Muscle layer of duodenum (tissue), 2 donors: ENCODE measurements around the gene NOS2.
A peak's percentile ranks its signal among the peaks of the same experiment; 100 is the strongest.

Experiments used
- H3K27ac ChIP-seq: one replicate; pipeline ENCODE4 v1.7.0; 2013; ENCODE audit warnings: mild to moderate bottlenecking, low read length
- H3K27me3 ChIP-seq: one replicate; pipeline ENCODE4 v1.7.0; 2013; ENCODE audit warnings: low read depth, mild to moderate bottlenecking, control low read depth, low read length
- H3K36me3 ChIP-seq, 2 donors: one replicate each; pipeline ENCODE4 v1.7.0; 2013; ENCODE audit warnings: low read length in 2 of 2, control low read depth in 1 of 2, mild to moderate bottlenecking in 1 of 2; ENCODE audit not compliant: insufficient read depth in 2 of 2, control insufficient read depth in 1 of 2
- H3K4me1 ChIP-seq, 2 donors: one replicate each; pipeline ENCODE4 v1.7.0; 2013; ENCODE audit warnings: low read length in 2 of 2, mild to moderate bottlenecking in 2 of 2, control low read depth in 1 of 2, moderate library complexity in 1 of 2; ENCODE audit not compliant: insufficient read depth in 2 of 2, control insufficient read depth in 1 of 2
- H3K4me3 ChIP-seq, 2 donors: one replicate each; pipeline ENCODE4 v1.7.0; 2013; ENCODE audit warnings: low read length in 2 of 2, low read depth in 1 of 2, mild to moderate bottlenecking in 1 of 2
- H3K9me3 ChIP-seq, 2 donors: one replicate each; pipeline ENCODE4 v1.7.0; 2013; ENCODE audit warnings: low read length in 2 of 2, control low read depth in 1 of 2, mild to moderate bottlenecking in 1 of 2; ENCODE audit not compliant: control insufficient read depth in 1 of 2
- donor health status: healthy.

Gene NOS2

GRCh38 chr17:27802962-27803680 lies 2.8 kb upstream of the NOS2 start:
- Histone ChIP-seq H3K9me3 (no peaks in the 10 kb centered on the region), H3K27me3 (no peaks in the 10 kb centered on the region), H3K4me3 (no peak overlapping the region), H3K27ac (no peak overlapping the region), H3K4me1 (peaks cover 0 to 3% of the 10 kb centered on the region in 2 donors), H3K36me3 (no peaks in the 10 kb centered on the region)

DNA sequence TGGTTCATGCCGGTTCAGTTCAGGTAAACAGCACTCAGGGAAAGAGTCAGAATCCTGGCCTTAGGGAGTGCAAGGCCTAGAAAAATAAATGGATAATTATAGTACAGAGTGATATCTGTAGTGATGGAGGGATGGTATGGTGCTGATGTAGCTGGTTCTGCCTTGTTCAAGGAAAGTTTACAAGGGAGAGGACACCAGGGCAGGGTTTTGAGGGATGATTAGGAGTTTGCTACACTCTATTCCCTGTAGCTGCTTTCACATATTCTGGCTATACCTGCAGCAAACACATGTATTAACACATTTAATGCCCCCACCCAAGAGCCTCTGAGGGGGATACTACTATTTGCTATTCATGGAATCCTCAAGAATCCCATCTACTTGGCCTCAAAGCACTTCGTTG lies 1.7 kb upstream of the NOS2 start:
- no peaks in the 10 kb centered on the region for H3K36me3 ChIP-seq
- no peaks in the 10 kb centered on the region for H3K4me1 ChIP-seq
- no peaks in the 10 kb centered on the region for H3K9me3 ChIP-seq
- H3K27me3 ChIP-seq: no peaks in the 10 kb centered on the region
- no peak overlapping the region for H3K4me3 ChIP-seq
- no peak overlapping the region for H3K27ac ChIP-seq

DNA sequence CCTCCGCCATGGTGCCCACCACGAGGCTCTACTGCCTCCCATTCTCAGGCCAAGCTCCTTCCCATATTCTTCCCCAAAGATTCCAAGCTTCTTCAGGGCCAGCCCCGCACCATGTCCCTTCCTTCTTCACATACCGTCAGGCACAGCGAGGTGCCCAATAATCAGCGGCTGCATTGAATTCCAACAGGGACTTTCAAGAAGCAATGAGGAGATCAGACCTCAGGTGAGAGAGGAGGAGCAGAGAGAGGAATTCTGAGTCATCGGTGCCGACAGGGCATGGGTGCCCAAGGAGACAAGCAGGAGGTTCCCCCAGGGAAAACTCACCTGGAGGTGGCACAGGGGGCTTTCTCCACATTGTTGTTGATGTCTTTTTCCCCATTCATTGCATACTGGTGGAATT lies 2.0 kb downstream of the NOS2 start:
- no peaks in the 10 kb centered on the region for H3K36me3 ChIP-seq
- no peaks in the 10 kb centered on the region for H3K9me3 ChIP-seq
- H3K27ac ChIP-seq: peak overlapping the region; percentile 31
- H3K4me1 ChIP-seq: peaks cover 0 to 8% of the 10 kb centered on the region in 2 donors
- H3K4me3 ChIP-seq: no peak overlapping the region
- H3K27me3 ChIP-seq: no peaks in the 10 kb centered on the region

DNA sequence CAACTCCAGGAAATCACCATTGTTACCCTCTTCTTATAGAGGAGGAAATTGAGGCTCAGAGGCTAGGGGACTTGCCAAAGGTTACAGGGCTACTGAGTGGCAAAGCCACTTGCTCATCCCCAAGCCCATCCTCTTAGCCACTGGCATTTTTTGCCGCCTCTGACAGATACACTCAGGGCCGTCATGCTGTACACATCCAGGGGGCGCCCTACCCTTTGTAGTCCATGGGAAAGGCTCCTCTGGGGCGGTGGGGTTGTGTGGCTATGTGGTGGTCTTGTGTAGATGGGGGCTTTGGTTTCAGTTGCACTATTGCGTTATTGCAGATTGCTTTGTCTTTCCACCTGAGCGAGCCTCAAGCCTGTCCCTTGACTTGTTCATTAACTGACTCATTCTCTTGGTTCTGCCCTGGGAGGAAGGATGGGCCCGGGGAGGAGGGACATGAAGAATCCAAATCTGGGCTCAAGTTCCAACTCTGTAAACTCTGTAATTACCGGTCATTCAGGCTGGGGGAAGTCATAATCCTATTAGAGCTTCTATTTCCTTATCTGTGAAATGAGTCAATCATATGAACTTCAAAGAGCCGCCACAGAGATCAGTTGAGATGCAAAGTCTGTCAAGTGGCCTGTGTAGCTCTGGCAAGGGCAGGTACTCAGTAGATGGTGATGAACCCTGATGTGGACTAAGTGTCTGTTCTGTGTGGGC lies 2.8 kb downstream of the NOS2 start:
- no peaks in the 10 kb centered on the region for H3K36me3 ChIP-seq
- H3K9me3 ChIP-seq: no peaks in the 10 kb centered on the region
- no peaks in the 10 kb centered on the region for H3K27me3 ChIP-seq
- peaks cover 0 to 11% of the 10 kb centered on the region in 2 donors for H3K4me1 ChIP-seq
- H3K27ac ChIP-seq: no peak overlapping the region
- no peak overlapping the region for H3K4me3 ChIP-seq

- Histone ChIP-seq H3K9me3 (no peaks in the 10 kb centered on the region), H3K27ac (no peak overlapping the region), H3K36me3 (no peaks in the 10 kb centered on the region), H3K4me3 (peak overlapping the region; percentile 19 to 60), H3K4me1 (peaks cover 0 to 11% of the 10 kb centered on the region in 2 donors), H3K27me3 (no peaks in the 10 kb centered on the region)
Measured at GRCh38 chr17:27793906-27794569, 6.3 kb downstream of the NOS2 start.

- no peaks in the 10 kb centered on the region for H3K9me3 ChIP-seq
- H3K4me1 ChIP-seq: peaks cover 0 to 11% of the 10 kb centered on the region in 2 donors
- H3K4me3 ChIP-seq: peak overlapping the region; percentile 19 to 60
- no peaks in the 10 kb centered on the region for H3K36me3 ChIP-seq
- H3K27me3 ChIP-seq: no peaks in the 10 kb centered on the region
- H3K27ac ChIP-seq: no peak overlapping the region
Measured at GRCh38 chr17:27793168-27793905, 7.0 kb downstream of the NOS2 start.

- Histone ChIP-seq H3K4me1 (peaks cover 0 to 11% of the 10 kb centered on the region in 2 donors), H3K36me3 (no peaks in the 10 kb centered on the region), H3K27me3 (no peaks in the 10 kb centered on the region), H3K4me3 (no peak overlapping the region), H3K9me3 (no peaks in the 10 kb centered on the region), H3K27ac (no peak overlapping the region)
Measured at GRCh38 chr17:27792095-27792494, 8.2 kb downstream of the NOS2 start.

GRCh38 chr17:27788919-27789318 lies 11.4 kb downstream of the NOS2 start:
- no peaks in the 10 kb centered on the region for H3K36me3 ChIP-seq
- peaks cover 0 to 9% of the 10 kb centered on the region in 2 donors for H3K4me1 ChIP-seq
- H3K27ac ChIP-seq: no peak overlapping the region
- no peak overlapping the region for H3K4me3 ChIP-seq
- no peaks in the 10 kb centered on the region for H3K9me3 ChIP-seq
- no peaks in the 10 kb centered on the region for H3K27me3 ChIP-seq

- peaks cover 0 to 8% of the 10 kb centered on the region in 2 donors for H3K36me3 ChIP-seq
- H3K9me3 ChIP-seq: no peaks in the 10 kb centered on the region
- no peak overlapping the region for H3K4me3 ChIP-seq
- H3K27me3 ChIP-seq: no peaks in the 10 kb centered on the region
- H3K27ac ChIP-seq: no peak overlapping the region
- H3K4me1 ChIP-seq: no peaks in the 10 kb centered on the region
Measured at GRCh38 chr17:27783440-27784350, 16.6 kb downstream of the NOS2 start.

- no peaks in the 10 kb centered on the region for H3K9me3 ChIP-seq
- no peaks in the 10 kb centered on the region for H3K27me3 ChIP-seq
- H3K36me3 ChIP-seq: peaks cover 0 to 8% of the 10 kb centered on the region in 2 donors
- no peaks in the 10 kb centered on the region for H3K4me1 ChIP-seq
- no peak overlapping the region for H3K4me3 ChIP-seq
- no peak overlapping the region for H3K27ac ChIP-seq
Measured at GRCh38 chr17:27782791-27783206, 17.5 kb downstream of the NOS2 start.
